COLO829 (cell line): ENCODE results near the gene BANP.
"Not testable (repeated sequence)": the region's sequence is repeated elsewhere in the genome, so short reads cannot be mapped to it uniquely, and the experiment has no call there.

ENCODE experiments used
- DNase-seq: peaks from one replicate; pipeline ENCODE4 v3.0.0; 2012; ENCODE audit warnings: low spot score

BANP gene

DNA sequence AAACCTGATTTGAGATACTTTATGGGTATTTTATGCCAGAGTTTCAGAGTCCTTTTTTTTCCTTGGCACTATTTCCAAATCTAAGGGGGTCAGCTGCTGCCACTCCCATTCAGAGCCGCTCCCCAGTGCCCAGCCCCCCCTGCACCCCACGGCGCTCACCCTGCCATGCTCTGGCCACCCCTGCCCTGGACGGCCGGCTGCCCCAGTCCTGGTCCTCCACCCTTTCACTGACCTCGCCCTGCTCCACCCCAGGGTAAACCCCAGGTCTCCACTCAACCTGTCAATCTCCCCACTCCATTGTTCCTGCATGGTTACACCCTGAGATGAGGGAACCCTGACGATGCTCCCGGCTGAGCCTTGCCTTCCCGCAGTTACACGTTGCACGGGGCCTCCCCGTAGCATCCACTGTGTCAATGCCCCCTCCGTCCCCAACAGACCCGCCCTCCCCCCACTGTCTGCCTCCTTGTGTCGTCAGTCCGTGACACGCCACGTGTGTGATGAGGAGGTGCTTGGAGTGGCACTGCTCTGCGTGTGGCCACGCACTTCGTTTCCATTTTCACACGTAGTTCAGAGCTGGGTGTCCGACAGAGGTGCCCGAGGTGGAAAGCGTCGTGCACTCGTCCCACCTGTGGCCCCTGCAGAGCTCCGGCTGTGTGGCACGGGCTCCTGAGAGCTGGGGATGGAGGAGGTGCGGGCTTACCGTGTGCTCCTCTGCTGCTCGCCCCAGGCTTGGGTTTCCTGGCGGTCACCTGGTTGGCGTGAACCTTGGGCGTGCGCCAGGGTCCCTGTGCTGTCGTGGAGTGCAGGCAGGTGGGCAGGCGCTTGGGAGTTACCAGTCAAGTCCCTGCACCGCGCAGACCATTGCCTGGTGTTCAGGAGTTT is 116.5 kb downstream of the BANP start:
- no peak for DNase-seq

DNA sequence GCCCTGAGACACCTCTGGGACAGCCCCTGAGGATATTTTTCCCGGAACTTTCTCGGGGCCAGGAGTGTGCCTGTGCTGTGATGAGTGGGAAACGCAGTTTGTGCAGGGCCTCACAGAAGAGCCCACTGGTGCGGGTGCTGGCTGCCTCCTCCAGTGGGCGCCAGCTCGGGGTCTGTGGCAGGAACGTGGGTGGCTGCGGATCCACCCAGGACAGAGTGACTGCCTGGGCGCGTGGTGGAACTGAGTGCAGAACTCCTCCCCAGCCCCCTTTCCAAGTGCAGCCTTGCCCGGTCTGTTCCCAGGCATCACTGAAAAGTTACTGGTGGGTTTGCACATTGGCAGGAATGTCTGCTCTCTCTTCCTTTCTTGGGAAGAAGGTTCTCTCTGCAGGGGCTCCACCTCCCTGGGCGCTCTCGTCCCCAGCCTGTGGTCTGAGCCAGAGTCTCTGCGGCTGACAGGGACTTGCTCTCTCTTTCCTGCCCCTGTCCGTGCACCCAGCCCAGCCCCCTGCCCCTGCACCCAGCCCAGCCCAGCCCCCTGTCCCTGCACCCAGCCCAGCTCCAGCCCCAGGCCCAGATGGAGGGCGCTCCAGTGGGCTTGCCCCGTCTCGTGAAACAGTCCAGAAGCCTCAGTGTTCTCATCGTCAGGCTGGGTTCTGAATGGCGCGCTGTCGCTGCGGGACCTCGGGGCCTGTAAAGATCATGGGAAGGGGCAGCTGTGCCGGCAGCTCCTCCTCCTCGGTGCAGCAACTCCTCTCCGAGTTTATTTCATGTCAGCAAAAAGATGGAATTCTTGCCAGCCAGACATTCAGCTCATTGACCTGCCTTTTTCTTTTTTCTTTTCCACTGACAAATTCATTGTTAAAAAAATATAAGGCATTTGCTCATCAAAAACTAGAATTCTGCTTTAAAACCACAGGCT is 117.5 kb downstream of the BANP start:
- no peak for DNase-seq

DNA sequence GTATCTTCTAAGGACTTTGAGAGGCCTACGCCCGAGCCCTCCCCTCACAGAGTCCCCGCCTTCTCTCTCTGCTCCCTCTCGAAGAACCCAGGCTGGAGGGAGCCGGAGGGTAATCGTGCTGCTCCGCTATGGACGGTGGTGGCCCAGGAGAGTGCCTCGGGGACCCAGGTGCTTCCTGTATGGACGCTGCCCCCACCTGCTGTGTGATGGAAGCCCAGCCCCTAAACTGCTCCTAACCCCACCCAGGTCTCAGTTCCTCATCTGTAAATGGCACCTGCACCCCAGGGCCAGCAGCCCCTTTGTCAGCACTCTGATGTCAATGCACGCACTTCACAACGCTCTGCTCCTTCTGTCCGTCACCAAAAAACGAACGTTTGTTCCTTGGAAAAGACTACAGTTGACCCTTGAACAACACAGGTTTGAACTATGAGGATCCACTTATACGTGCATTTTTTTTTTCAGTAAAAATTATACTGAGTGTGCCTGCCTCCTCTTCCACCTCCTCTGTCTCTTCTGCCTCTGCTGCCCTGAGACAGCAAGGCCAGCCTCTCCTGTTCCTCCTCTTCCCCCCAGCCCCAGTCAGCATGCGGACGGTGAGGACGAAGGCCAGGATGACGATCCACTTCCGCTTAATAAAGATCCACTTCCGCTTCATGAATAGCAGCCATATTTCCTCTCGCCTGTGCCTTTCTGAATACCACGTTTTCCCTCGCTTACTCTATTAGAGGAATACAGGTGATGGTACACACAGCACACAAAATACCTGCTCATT is 118.3 kb downstream of the BANP start:
- DNase-seq: no peak

DNA sequence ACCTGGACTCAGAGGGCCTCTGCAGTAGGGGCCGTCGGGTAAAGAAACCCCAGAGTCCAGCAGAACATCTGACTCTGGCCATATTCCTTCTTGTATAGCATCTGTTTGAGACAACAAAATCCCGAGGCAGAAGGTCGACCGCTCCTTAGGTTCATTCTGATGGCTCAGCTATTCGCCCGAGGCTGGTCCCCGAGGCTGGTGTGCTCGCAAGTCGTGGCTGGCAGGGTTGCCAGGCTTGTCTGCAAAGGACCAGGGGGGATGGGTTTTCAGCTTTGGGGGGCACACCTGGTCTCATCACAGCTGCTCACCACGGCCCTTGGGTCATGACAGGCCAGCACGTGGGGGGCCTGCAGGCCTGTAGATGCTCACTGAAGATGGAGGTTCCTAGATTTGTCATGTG is 119.1 kb downstream of the BANP start:
- no peak for DNase-seq

DNA sequence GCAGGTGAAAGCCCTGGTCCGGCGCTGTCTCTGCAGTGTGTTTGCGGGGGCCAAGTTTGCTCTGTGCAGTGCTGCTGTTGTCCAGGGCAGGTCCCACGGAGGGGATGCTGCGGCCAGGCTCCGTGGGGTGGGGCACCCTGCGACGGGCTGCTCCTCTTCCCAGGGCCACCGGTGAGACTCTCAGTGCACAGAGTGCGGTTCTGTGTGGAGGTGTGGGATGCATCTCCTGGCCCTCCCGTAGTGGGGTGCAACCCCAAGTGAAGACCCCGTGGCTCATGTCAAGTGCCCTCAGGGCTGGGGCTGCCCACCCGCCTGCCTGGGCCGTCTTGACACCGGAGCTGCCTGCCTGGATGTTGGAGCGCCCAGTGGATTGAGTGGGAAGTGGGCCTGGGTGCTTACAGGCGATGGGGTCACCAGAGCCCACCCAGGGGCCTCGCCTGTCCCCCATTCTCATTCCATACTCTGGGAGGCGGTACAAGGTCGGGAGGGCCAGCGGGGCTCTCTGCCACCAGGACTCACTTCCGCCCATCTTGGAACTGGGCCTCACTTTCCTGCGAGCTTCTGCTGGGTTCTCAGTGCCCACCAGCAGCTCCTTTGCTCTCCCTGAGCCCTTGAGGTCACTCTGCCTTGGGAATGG is 119.9 kb downstream of the BANP start:
- no peak for DNase-seq

DNA sequence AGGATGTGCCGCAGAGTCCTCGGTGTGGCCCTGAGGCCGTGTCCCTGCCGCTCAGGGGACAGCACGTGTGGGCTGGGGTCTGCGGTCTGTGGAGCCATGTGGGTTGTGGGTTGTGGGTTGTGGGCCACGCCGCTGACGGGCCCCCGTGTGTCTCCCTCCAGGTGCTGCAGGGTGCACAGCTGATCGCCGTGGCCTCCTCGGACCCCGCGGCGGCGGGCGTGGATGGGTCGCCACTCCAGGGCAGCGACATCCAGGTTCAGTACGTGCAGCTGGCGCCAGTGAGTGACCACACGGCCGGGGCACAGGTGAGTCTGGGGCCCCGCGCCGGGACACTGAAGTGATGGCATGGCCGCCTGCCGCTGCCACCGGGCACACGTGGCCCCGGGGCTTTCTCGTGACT is 120.7 kb downstream of the BANP start:
- no peak for DNase-seq

DNA sequence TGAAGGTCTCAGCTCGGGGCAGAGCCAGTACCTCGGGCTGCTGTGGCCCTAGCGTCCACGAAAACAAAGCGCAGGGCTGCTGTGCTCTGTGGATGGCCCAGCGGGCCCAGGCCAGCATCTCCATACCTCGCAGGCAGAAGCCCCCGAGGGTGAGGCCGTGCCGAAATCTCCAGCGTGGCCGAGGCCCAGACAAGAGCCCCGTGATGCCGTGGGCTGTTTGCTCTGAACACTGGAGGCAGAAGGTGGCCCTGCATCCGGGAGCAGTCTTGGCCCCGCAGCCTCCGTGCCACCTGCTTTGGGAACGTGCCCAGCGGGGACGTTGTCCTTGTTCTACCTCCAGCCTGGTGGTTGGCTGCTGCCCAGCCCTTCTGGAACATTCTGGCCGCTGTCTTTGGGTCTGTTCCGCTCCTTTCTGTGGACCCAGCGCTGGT is 121.4 kb downstream of the BANP start:
- DNase-seq: no peak

GRCh38 chr16:88073201-88073721 is 122.0 kb downstream of the BANP start:
- DNase-seq: no peak

- DNase-seq: no peak
Measured at GRCh38 chr16:88074041-88074440, 122.8 kb downstream of the BANP start.

GRCh38 chr16:88076211-88076931 is 125.1 kb downstream of the BANP start:
- no peak for DNase-seq

GRCh38 chr16:88076932-88077320 is 125.7 kb downstream of the BANP start:
- not testable (repeated sequence) for DNase-seq

- no peak for DNase-seq
Measured at GRCh38 chr16:88077328-88078108, 126.3 kb downstream of the BANP start.

- no peak for DNase-seq
Measured at GRCh38 chr16:88078111-88078775, 127.0 kb downstream of the BANP start.

GRCh38 chr16:88083582-88083981 is 132.3 kb downstream of the BANP start:
- no peak for DNase-seq

GRCh38 chr16:88084881-88085280 is 133.6 kb downstream of the BANP start:
- DNase-seq: peak; percentile 10

DNA sequence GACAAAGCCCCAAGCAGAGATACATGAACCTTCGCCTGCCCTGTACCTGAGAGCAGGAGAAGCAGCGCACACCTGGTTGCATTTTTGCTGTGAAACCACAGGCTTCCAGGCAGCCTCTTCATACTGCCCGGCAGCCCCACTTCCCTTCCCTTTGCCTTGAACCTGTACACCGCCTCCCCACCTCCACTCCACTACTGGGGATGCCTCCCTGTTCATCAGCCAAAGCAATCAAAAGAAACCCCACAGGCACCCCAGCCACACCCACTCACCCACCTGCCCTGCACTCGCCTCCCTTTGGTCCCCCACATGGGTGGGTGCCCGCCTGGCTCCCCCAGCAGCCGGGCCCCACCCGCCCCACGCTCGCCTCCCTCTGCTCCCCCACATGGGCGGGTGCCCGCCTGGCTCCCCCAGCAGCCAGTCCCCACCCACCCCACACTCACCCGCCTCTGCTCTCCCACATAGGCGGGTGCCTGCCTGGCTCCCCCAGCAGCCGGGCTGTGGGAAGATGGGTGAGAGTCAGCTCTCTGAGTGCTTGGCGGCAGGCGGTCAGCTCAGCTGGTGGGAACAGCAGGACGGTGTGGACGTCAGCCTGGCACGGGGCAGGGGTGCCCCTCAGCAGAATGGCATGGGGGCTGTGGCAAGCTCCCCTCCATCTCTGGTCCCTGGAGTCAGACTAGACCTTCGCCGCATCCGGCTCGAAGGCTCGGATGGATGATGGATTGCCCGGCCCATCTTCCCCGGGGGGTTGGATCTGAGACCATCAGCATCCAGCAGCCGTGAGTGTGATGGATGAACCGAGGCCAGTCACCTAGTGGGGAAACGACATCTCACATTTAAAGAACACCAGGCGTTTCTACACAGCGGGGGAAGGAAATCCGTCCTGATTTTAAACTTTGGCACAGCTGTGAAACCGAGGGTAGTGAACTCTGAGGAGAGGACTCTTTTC is 135.6 kb downstream of the BANP start:
- DNase-seq: no peak

DNA sequence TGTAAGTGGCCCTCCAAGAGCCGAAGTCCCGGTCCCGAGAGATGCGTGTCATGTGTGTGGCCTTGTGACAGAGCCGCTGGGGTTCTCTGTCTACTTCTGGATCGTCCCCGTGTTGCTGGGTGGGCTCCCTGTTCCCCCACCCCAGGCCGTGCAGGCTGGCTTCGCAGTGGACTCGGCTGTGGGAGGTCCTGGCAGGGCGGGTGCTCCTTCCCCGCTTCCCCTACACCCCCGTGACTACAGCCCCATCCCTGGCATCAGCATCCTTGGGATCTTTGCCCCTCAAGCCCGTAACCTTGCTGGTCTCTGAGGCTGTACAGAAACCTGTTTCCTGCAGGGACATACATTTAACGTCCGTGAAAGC is 136.3 kb downstream of the BANP start:
- no peak for DNase-seq

DNA sequence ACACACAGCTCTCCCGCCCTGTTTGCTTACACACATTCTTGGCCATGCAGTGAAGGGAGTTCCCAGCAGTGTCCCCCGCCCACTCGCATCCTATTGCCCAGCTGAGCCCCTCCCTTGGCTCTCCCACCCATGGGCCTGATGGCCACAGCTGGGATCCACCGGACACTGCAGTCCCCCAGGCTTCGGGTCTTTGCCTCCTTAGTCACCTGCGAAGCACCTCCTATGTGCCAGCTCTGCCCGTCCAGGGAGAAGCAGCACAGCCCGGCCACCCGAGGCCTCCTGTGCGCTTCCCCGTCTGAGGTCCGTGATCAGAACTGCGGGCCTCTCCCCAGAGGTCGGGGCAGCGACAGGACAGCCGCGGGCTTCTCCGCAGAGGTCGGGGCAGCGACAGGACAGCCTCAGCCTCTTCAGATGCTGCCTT is 136.9 kb downstream of the BANP start:
- no peak for DNase-seq
